ENCODE data around the gene GET4.

Gene GET4

GRCh38 chr7:924541-925231, 48.3 kb downstream of the GET4 start:
- Histone ChIP-seq H3K9me3 (ENCODE audit: control insufficient read depth, low read length) (no peaks in the 10 kb centered on the region), H3K36me3 (ENCODE audit: control insufficient read depth, insufficient read depth, low read length) (no peaks in the 10 kb centered on the region), H3K27ac (ENCODE audit: low read depth, low read length, severe bottlenecking) (no peak overlapping the region), H3K4me3 (ENCODE audit: extremely low read depth, insufficient read depth, low read length, poor library complexity, severe bottlenecking) (no peak overlapping the region), H3K4me1 (ENCODE audit: control insufficient read depth, insufficient read depth, low read length, poor library complexity, severe bottlenecking) (peaks cover 20% of the 10 kb centered on the region)
- 89 to 90% methylated on average over 21 to 24 of the region's 24 CpGs for WGBS, 2 experiments (ENCODE audit: insufficient coverage in 2 of 2)

GRCh38 chr7:925601-926000, 49.2 kb downstream of the GET4 start:
- Histone ChIP-seq H3K4me3 (ENCODE audit: extremely low read depth, insufficient read depth, low read length, poor library complexity, severe bottlenecking) (no peak overlapping the region), H3K4me1 (ENCODE audit: control insufficient read depth, insufficient read depth, low read length, poor library complexity, severe bottlenecking) (peaks cover 20% of the 10 kb centered on the region), H3K27ac (ENCODE audit: low read depth, low read length, severe bottlenecking) (no peak overlapping the region), H3K9me3 (ENCODE audit: control insufficient read depth, low read length) (no peaks in the 10 kb centered on the region), H3K36me3 (ENCODE audit: control insufficient read depth, insufficient read depth, low read length) (no peaks in the 10 kb centered on the region)
- WGBS, 2 experiments (ENCODE audit: insufficient coverage in 2 of 2): 91 to 94% methylated on average over 12 to 18 of the region's 18 CpGs

- H3K4me1 ChIP-seq (ENCODE audit: control insufficient read depth, insufficient read depth, low read length, poor library complexity, severe bottlenecking): peaks cover 20% of the 10 kb centered on the region
- 90 to 92% methylated on average over 37 to 43 of the region's 47 CpGs for WGBS, 2 experiments (ENCODE audit: insufficient coverage in 2 of 2)
- no peaks in the 10 kb centered on the region for H3K9me3 ChIP-seq (ENCODE audit: control insufficient read depth, low read length)
- H3K27ac ChIP-seq (ENCODE audit: low read depth, low read length, severe bottlenecking): no peak overlapping the region
- H3K4me3 ChIP-seq (ENCODE audit: extremely low read depth, insufficient read depth, low read length, poor library complexity, severe bottlenecking): no peak overlapping the region
- no peaks in the 10 kb centered on the region for H3K36me3 ChIP-seq (ENCODE audit: control insufficient read depth, insufficient read depth, low read length)
Measured at GRCh38 chr7:926061-927030, 50.0 kb downstream of the GET4 start.

- Histone ChIP-seq H3K4me3 (ENCODE audit: extremely low read depth, insufficient read depth, low read length, poor library complexity, severe bottlenecking) (no peak overlapping the region), H3K27ac (ENCODE audit: low read depth, low read length, severe bottlenecking) (no peak overlapping the region), H3K9me3 (ENCODE audit: control insufficient read depth, low read length) (no peaks in the 10 kb centered on the region), H3K36me3 (ENCODE audit: control insufficient read depth, insufficient read depth, low read length) (no peaks in the 10 kb centered on the region), H3K4me1 (ENCODE audit: control insufficient read depth, insufficient read depth, low read length, poor library complexity, severe bottlenecking) (peaks cover 20% of the 10 kb centered on the region)
- WGBS, 2 experiments (ENCODE audit: insufficient coverage in 2 of 2): 83 to 88% methylated on average over 14 to 20 of the region's 21 CpGs
Measured at GRCh38 chr7:927031-927671, 50.8 kb downstream of the GET4 start.

- Histone ChIP-seq H3K9me3 (ENCODE audit: control insufficient read depth, low read length) (no peaks in the 10 kb centered on the region), H3K4me1 (ENCODE audit: control insufficient read depth, insufficient read depth, low read length, poor library complexity, severe bottlenecking) (peaks cover 10% of the 10 kb centered on the region), H3K27ac (ENCODE audit: low read depth, low read length, severe bottlenecking) (no peak overlapping the region), H3K4me3 (ENCODE audit: extremely low read depth, insufficient read depth, low read length, poor library complexity, severe bottlenecking) (no peak overlapping the region), H3K36me3 (ENCODE audit: control insufficient read depth, insufficient read depth, low read length) (no peaks in the 10 kb centered on the region)
- WGBS, 2 experiments (ENCODE audit: insufficient coverage in 2 of 2): 94 to 96% methylated on average over 11 to 13 of the region's 14 CpGs
Measured at GRCh38 chr7:929311-929711, 53.0 kb downstream of the GET4 start.

- WGBS, 2 experiments (ENCODE audit: insufficient coverage in 2 of 2): 85 to 90% methylated on average over 20 to 25 of the region's 29 CpGs
- Histone ChIP-seq H3K27ac (ENCODE audit: low read depth, low read length, severe bottlenecking) (no peak overlapping the region), H3K9me3 (ENCODE audit: control insufficient read depth, low read length) (no peaks in the 10 kb centered on the region), H3K4me3 (ENCODE audit: extremely low read depth, insufficient read depth, low read length, poor library complexity, severe bottlenecking) (no peak overlapping the region), H3K36me3 (ENCODE audit: control insufficient read depth, insufficient read depth, low read length) (no peaks in the 10 kb centered on the region), H3K4me1 (ENCODE audit: control insufficient read depth, insufficient read depth, low read length, poor library complexity, severe bottlenecking) (no peaks in the 10 kb centered on the region)
Measured at GRCh38 chr7:930975-931758, 54.8 kb downstream of the GET4 start.

GRCh38 chr7:931871-932650, 55.7 kb downstream of the GET4 start:
- peaks cover 4% of the 10 kb centered on the region for H3K4me1 ChIP-seq (ENCODE audit: control insufficient read depth, insufficient read depth, low read length, poor library complexity, severe bottlenecking)
- H3K4me3 ChIP-seq (ENCODE audit: extremely low read depth, insufficient read depth, low read length, poor library complexity, severe bottlenecking): no peak overlapping the region
- no peak overlapping the region for H3K27ac ChIP-seq (ENCODE audit: low read depth, low read length, severe bottlenecking)
- H3K9me3 ChIP-seq (ENCODE audit: control insufficient read depth, low read length): no peaks in the 10 kb centered on the region
- 91 to 93% methylated on average over 21 of the region's 21 CpGs for WGBS, 2 experiments (ENCODE audit: insufficient coverage in 2 of 2)
- no peaks in the 10 kb centered on the region for H3K36me3 ChIP-seq (ENCODE audit: control insufficient read depth, insufficient read depth, low read length)

- Histone ChIP-seq H3K4me1 (ENCODE audit: control insufficient read depth, insufficient read depth, low read length, poor library complexity, severe bottlenecking) (peaks cover 4% of the 10 kb centered on the region), H3K4me3 (ENCODE audit: extremely low read depth, insufficient read depth, low read length, poor library complexity, severe bottlenecking) (no peak overlapping the region), H3K36me3 (ENCODE audit: control insufficient read depth, insufficient read depth, low read length) (no peaks in the 10 kb centered on the region), H3K27ac (ENCODE audit: low read depth, low read length, severe bottlenecking) (no peak overlapping the region), H3K9me3 (ENCODE audit: control insufficient read depth, low read length) (no peaks in the 10 kb centered on the region)
- WGBS, 2 experiments (ENCODE audit: insufficient coverage in 2 of 2): 96 to 99% methylated on average over 11 of the region's 11 CpGs
Measured at GRCh38 chr7:932651-932975, 56.3 kb downstream of the GET4 start.

- H3K4me1 ChIP-seq (ENCODE audit: control insufficient read depth, insufficient read depth, low read length, poor library complexity, severe bottlenecking): peaks cover 4% of the 10 kb centered on the region
- no peak overlapping the region for H3K4me3 ChIP-seq (ENCODE audit: extremely low read depth, insufficient read depth, low read length, poor library complexity, severe bottlenecking)
- no peak overlapping the region for H3K27ac ChIP-seq (ENCODE audit: low read depth, low read length, severe bottlenecking)
- WGBS, 2 experiments (ENCODE audit: insufficient coverage in 2 of 2): 93 to 95% methylated on average over 31 of the region's 34 CpGs
- no peaks in the 10 kb centered on the region for H3K9me3 ChIP-seq (ENCODE audit: control insufficient read depth, low read length)
- H3K36me3 ChIP-seq (ENCODE audit: control insufficient read depth, insufficient read depth, low read length): no peaks in the 10 kb centered on the region
Measured at GRCh38 chr7:934469-935163, 58.3 kb downstream of the GET4 start.

All from mesodermal cell (in vitro differentiated cells).